Activated T-helper 17 cell treated with anti-CD3 and anti-CD28 coated beads, Interleukin-2, amount 50 U/mL, for 72 hours (primary cell): ENCODE measurements around the gene DSG2. TPM values are rescaled to one million over a fixed set of nuclear protein-coding genes. Genes with fewer than 3 reads are reported as not detected.

Source experiments
- total RNA-seq, 2 donors: library from RNA; stranded (reverse); gene quantifications; one replicate each; pipeline ENCODE4 v1.2.3, GENCODE V29; 2022

The DSG2 gene
- total RNA-seq, 2 donors from 2014 or later: 0.09 to 0.11 TPM

Other genes with a start within 250 kb of the DSG2 start
- not detected for gene DSG1, start 180.0 kb upstream of the DSG2 start, total RNA-seq
- not detected for gene DSG4, start 121.4 kb upstream of the DSG2 start, total RNA-seq
- gene DSG3, start 50.4 kb upstream of the DSG2 start, total RNA-seq: not detected
- gene TTR, start 93.7 kb downstream of the DSG2 start, total RNA-seq: not detected
- gene B4GALT6, start 186.4 kb downstream of the DSG2 start, total RNA-seq: 1 to 10 TPM in 1 of 2 donors, under 1 TPM in 1; 0.52 to 1.8 TPM